ENCODE measurements around the gene CXCR6. TPM values are rescaled to one million over a fixed set of nuclear protein-coding genes. Genes with fewer than 3 reads are reported as not detected.

The CXCR6 gene
- total RNA-seq, 8 experiments from 2014 or later = 0.16 to 5.3 (median 0.84) TPM

- WGBS, 10 experiments = 77 to 100% (median 80%) methylated on average over 1 to 3 of the region's 6 CpGs; no CpG with 5 or more reads in 4 of the 10 experiments
- Histone ChIP-seq H3K27ac (no peak overlapping the region), H3K4me1 (replicated peaks in 1 of 2) (peaks cover 0 to 2% of the 10 kb centered on the region in 2 donors), H3K4me3 (no peak overlapping the region)
- ATAC-seq (replicated peaks in 6 of 8) = no peak
- in situ Hi-C loops (cut with MboI; ENCODE audit: low pct_unique_long_range_greater_than_20kb in 2 of 9, low sequenced_read_pairs in 9 of 9, unreplicated experiment in 9 of 9) = loop anchor here in 5 of 9 experiments (5.0 to 25.0 kb wide), 8 partner anchors 133 to 905 kb away; partner anchors contain the start of genes CCR1 (in 1 of the 5), CCR2 (in 1 of the 5), CCR5 (in 1 of the 5) and CLEC3B (in 1 of the 5)
Observed at GRCh38 chr3:45942051-45942825, 1.0 kb upstream of the CXCR6 start.

DNA sequence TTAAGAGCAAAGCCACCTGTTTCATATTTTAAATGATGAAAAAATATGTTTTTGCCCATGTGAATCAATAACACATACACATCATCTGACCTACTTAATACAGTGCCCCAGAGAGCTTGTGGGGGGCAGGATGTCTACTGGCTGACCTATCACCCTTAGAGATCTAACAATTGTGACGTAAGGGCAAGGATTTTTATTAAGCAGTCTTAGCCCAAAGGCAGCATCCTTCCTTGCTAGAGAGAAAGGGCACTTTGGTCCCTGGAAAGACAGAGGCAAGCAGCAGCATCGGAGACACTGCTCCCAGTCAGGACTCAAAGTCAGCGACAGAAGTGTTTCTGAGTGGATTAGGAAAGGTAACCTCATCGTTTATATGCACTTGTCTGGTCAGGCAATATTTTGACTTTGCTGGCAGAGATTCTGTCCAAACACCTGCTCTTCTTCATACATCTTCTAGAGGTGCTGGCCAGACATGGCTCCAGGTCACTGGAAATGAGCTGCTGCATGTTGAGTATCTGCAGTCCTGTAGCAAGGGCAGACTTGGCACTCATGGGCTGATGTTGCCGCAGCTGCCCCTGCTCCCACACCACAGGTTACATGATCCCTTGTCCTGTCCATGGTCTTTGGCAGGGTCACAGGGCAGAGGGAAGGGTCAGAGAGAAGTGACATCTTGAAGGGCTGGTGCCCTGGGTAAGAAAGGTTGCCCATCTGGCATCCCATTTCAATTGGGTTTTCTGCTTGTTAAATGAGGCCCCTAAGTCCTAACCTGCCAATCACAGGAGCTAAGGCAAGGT, 1.8 kb downstream of the CXCR6 start:
- ATAC-seq (replicated peaks in 6 of 8) = no peak
- in situ Hi-C loops (cut with MboI; ENCODE audit: low pct_unique_long_range_greater_than_20kb in 2 of 9, low sequenced_read_pairs in 9 of 9, unreplicated experiment in 9 of 9) = loop anchor here in 5 of 9 experiments (5.0 to 25.0 kb wide), 8 partner anchors 130 to 908 kb away; partner anchors contain the start of genes CCR1 (in 1 of the 5), CCR2 (in 1 of the 5), CCR5 (in 1 of the 5) and CLEC3B (in 1 of the 5)
- 83 to 100% (median 100%) methylated on average over 1 to 3 of the region's 5 CpGs; no CpG with 5 or more reads in 2 of the 10 experiments for WGBS, 10 experiments
- no peak overlapping the region for H3K4me3 ChIP-seq
- no peak overlapping the region for H3K27ac ChIP-seq
- no peaks in the 10 kb centered on the region for H3K4me1 ChIP-seq (replicated peaks in 1 of 2)

- Histone ChIP-seq H3K27ac (no peak overlapping the region), H3K4me3 (no peak overlapping the region), H3K4me1 (replicated peaks in 1 of 2) (no peaks in the 10 kb centered on the region)
- ATAC-seq (replicated peaks in 6 of 8) = no peak
- in situ Hi-C loops (cut with MboI; ENCODE audit: low pct_unique_long_range_greater_than_20kb in 2 of 9, low sequenced_read_pairs in 9 of 9, unreplicated experiment in 9 of 9) = loop anchor here in 5 of 9 experiments (10.0 to 25.0 kb wide), 7 partner anchors 128 to 909 kb away; partner anchors contain the start of genes CCR1 (in 1 of the 5), CCR2 (in 1 of the 5), CCR5 (in 1 of the 5) and CLEC3B (in 1 of the 5)
- WGBS, 10 experiments = 100% methylated on average over 1 of the region's 1 CpG; no CpG with 5 or more reads in 9 of the 10 experiments
Observed at GRCh38 chr3:45946307-45946706, 3.0 kb downstream of the CXCR6 start.

DNA sequence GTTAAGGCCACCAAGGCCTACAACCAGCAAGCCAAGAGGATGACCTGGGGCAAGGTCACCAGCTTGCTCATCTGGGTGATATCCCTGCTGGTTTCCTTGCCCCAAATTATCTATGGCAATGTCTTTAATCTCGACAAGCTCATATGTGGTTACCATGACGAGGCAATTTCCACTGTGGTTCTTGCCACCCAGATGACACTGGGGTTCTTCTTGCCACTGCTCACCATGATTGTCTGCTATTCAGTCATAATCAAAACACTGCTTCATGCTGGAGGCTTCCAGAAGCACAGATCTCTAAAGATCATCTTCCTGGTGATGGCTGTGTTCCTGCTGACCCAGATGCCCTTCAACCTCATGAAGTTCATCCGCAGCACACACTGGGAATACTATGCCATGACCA, 3.6 kb downstream of the CXCR6 start:
- in situ Hi-C loops (cut with MboI; ENCODE audit: low pct_unique_long_range_greater_than_20kb in 2 of 9, low sequenced_read_pairs in 9 of 9, unreplicated experiment in 9 of 9) = loop anchor here in 5 of 9 experiments (10.0 to 25.0 kb wide), 7 partner anchors 128 to 910 kb away; partner anchors contain the start of genes CCR1 (in 1 of the 5), CCR2 (in 1 of the 5), CCR5 (in 1 of the 5) and CLEC3B (in 1 of the 5)
- WGBS, 10 experiments = 80 to 100% (median 86%) methylated on average over 1 to 2 of the region's 3 CpGs; no CpG with 5 or more reads in 5 of the 10 experiments
- H3K27ac ChIP-seq = no peak overlapping the region
- no peak overlapping the region for H3K4me3 ChIP-seq
- H3K4me1 ChIP-seq (replicated peaks in 1 of 2) = no peaks in the 10 kb centered on the region
- no peak for ATAC-seq (replicated peaks in 6 of 8)

DNA sequence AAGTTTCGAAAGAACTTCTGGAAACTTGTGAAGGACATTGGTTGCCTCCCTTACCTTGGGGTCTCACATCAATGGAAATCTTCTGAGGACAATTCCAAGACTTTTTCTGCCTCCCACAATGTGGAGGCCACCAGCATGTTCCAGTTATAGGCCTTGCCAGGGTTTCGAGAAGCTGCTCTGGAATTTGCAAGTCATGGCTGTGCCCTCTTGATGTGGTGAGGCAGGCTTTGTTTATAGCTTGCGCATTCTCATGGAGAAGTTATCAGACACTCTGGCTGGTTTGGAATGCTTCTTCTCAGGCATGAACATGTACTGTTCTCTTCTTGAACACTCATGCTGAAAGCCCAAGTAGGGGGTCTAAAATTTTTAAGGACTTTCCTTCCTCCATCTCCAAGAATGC, 4.1 kb downstream of the CXCR6 start:
- H3K27ac ChIP-seq = no peak overlapping the region
- H3K4me3 ChIP-seq = no peak overlapping the region
- in situ Hi-C loops (cut with MboI; ENCODE audit: low pct_unique_long_range_greater_than_20kb in 2 of 9, low sequenced_read_pairs in 9 of 9, unreplicated experiment in 9 of 9) = loop anchor here in 5 of 9 experiments (10.0 to 25.0 kb wide), 7 partner anchors 127 to 910 kb away; partner anchors contain the start of genes CCR1 (in 1 of the 5), CCR2 (in 1 of the 5), CCR5 (in 1 of the 5) and CLEC3B (in 1 of the 5)
- no peaks in the 10 kb centered on the region for H3K4me1 ChIP-seq (replicated peaks in 1 of 2)
- peak in 3 of 8 experiments; percentile 44 to 95 (median 83) for ATAC-seq (replicated peaks in 6 of 8)
- WGBS, 10 experiments = 48 to 100% (median 97%) methylated on average over 1 to 3 of the region's 3 CpGs; no CpG with 5 or more reads in 4 of the 10 experiments

- H3K27ac ChIP-seq = no peak overlapping the region
- ATAC-seq (replicated peaks in 6 of 8) = peak in 1 of 8 experiments; percentile 23
- in situ Hi-C loops (cut with MboI; ENCODE audit: low pct_unique_long_range_greater_than_20kb in 2 of 9, low sequenced_read_pairs in 9 of 9, unreplicated experiment in 9 of 9) = loop anchor here in 5 of 9 experiments (10.0 to 25.0 kb wide), 7 partner anchors 126 to 911 kb away; partner anchors contain the start of genes CCR1 (in 1 of the 5), CCR2 (in 1 of the 5), CCR5 (in 1 of the 5) and CLEC3B (in 1 of the 5)
- 18 to 100% (median 92%) methylated on average over 3 to 6 of the region's 6 CpGs; no CpG with 5 or more reads in 1 of the 10 experiments for WGBS, 10 experiments
- no peaks in the 10 kb centered on the region for H3K4me1 ChIP-seq (replicated peaks in 1 of 2)
- H3K4me3 ChIP-seq = no peak overlapping the region
Observed at GRCh38 chr3:45948311-45948781, 5.1 kb downstream of the CXCR6 start.

DNA sequence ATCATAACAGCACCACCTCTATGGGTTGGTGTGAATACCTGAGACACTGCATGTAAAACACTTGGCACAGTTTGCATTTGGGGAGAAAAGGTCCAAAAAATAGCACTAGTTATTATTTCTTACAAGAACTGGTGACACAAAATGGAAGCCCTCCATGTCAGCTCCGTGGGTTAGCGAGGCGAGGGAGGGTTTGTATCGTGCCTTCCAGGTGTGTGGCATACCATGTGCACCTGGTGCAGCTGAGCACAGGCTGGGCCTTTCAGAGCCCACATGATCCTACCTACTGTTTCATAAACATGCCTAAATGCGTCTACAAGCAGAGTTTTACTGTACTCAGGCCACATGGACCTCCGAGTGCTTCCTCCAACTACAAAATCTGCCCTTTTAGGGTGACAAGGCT, 5.6 kb downstream of the CXCR6 start:
- in situ Hi-C loops (cut with MboI; ENCODE audit: low pct_unique_long_range_greater_than_20kb in 2 of 9, low sequenced_read_pairs in 9 of 9, unreplicated experiment in 9 of 9) = loop anchor here in 5 of 9 experiments (10.0 to 25.0 kb wide), 7 partner anchors 126 to 912 kb away; partner anchors contain the start of genes CCR1 (in 1 of the 5), CCR2 (in 1 of the 5), CCR5 (in 1 of the 5) and CLEC3B (in 1 of the 5)
- Histone ChIP-seq H3K4me1 (replicated peaks in 1 of 2) (no peaks in the 10 kb centered on the region), H3K27ac (no peak overlapping the region), H3K4me3 (no peak overlapping the region)
- 97 to 100% (median 100%) methylated on average over 1 to 5 of the region's 6 CpGs; no CpG with 5 or more reads in 6 of the 10 experiments for WGBS, 10 experiments
- ATAC-seq (replicated peaks in 6 of 8) = no peak

GRCh38 chr3:45949432-45949831, 6.2 kb downstream of the CXCR6 start:
- Histone ChIP-seq H3K27ac (no peak overlapping the region), H3K4me3 (no peak overlapping the region), H3K4me1 (replicated peaks in 1 of 2) (no peaks in the 10 kb centered on the region)
- 83 to 100% (median 100%) methylated on average over 1 of the region's 4 CpGs; no CpG with 5 or more reads in 7 of the 10 experiments for WGBS, 10 experiments
- in situ Hi-C loops (cut with MboI; ENCODE audit: low pct_unique_long_range_greater_than_20kb in 2 of 9, low sequenced_read_pairs in 9 of 9, unreplicated experiment in 9 of 9) = loop anchor here in 5 of 9 experiments (10.0 to 25.0 kb wide), 7 partner anchors 125 to 912 kb away; partner anchors contain the start of genes CCR1 (in 1 of the 5), CCR2 (in 1 of the 5), CCR5 (in 1 of the 5) and CLEC3B (in 1 of the 5)
- no peak for ATAC-seq (replicated peaks in 6 of 8)

GRCh38 chr3:45950131-45950530, 6.9 kb downstream of the CXCR6 start:
- no peak overlapping the region for H3K27ac ChIP-seq
- in situ Hi-C loops (cut with MboI; ENCODE audit: low pct_unique_long_range_greater_than_20kb in 2 of 9, low sequenced_read_pairs in 9 of 9, unreplicated experiment in 9 of 9) = no loop called here
- no peak overlapping the region for H3K4me3 ChIP-seq
- no peak for ATAC-seq (replicated peaks in 6 of 8)
- 100% methylated on average over 1 of the region's 2 CpGs; no CpG with 5 or more reads in 7 of the 10 experiments for WGBS, 10 experiments
- H3K4me1 ChIP-seq (replicated peaks in 1 of 2) = no peaks in the 10 kb centered on the region

GRCh38 chr3:45950686-45951600, 7.7 kb downstream of the CXCR6 start:
- WGBS, 10 experiments = 85 to 100% (median 100%) methylated on average over 1 to 4 of the region's 6 CpGs; no CpG with 5 or more reads in 6 of the 10 experiments
- Histone ChIP-seq H3K4me1 (replicated peaks in 1 of 2) (no peaks in the 10 kb centered on the region), H3K27ac (no peak overlapping the region), H3K4me3 (no peak overlapping the region)
- in situ Hi-C loops (cut with MboI; ENCODE audit: low pct_unique_long_range_greater_than_20kb in 2 of 9, low sequenced_read_pairs in 9 of 9, unreplicated experiment in 9 of 9) = no loop called here
- ATAC-seq (replicated peaks in 6 of 8) = no peak

GRCh38 chr3:45951946-45952345, 8.7 kb downstream of the CXCR6 start:
- H3K27ac ChIP-seq = no peak overlapping the region
- no peak for ATAC-seq (replicated peaks in 6 of 8)
- H3K4me1 ChIP-seq (replicated peaks in 1 of 2) = no peaks in the 10 kb centered on the region
- 70 to 100% (median 100%) methylated on average over 1 to 4 of the region's 6 CpGs; no CpG with 5 or more reads in 1 of the 10 experiments for whole genome bisulfite sequencing, 10 experiments
- no peak overlapping the region for H3K4me3 ChIP-seq
- in situ Hi-C loops (cut with MboI; ENCODE audit: low pct_unique_long_range_greater_than_20kb in 2 of 9, low sequenced_read_pairs in 9 of 9, unreplicated experiment in 9 of 9) = no loop called here

Data from motor neuron (in vitro differentiated cells).